Chondrocyte (in vitro differentiated cells): ENCODE data around the gene FASTK. TPM values are rescaled to one million over a fixed set of nuclear protein-coding genes. Genes with fewer than 3 reads are reported as not detected.
A peak's percentile ranks its signal among the peaks of the same experiment; 100 is the strongest.

Experiments used
- DNase-seq: peaks from one replicate; pipeline ENCODE4 v3.0.0; 2021; ENCODE audit warnings: mixed read lengths, low spot score
- H3K27ac Mint-ChIP-seq: one replicate; pipeline ENCODE4 v1.8.0; 2021; ENCODE audit warnings: mild to moderate bottlenecking, moderate library complexity, mixed read lengths; ENCODE audit not compliant: unreplicated experiment
- H3K27me3 Mint-ChIP-seq: 2 replicates; pipeline ENCODE4 v1.8.0; 2021; ENCODE audit warnings: low read depth, mixed read lengths
- H3K36me3 Mint-ChIP-seq: 2 replicates; pipeline ENCODE4 v1.8.0; 2021; ENCODE audit warnings: low read depth, mixed read lengths
- H3K4me1 Mint-ChIP-seq: 2 replicates; pipeline ENCODE4 v1.8.0; 2021; ENCODE audit warnings: low read depth, mild to moderate bottlenecking, mixed read lengths
- H3K4me3 Mint-ChIP-seq: one replicate; pipeline ENCODE4 v1.8.0; 2021; ENCODE audit warnings: mild to moderate bottlenecking, moderate library complexity, mixed read lengths; ENCODE audit not compliant: unreplicated experiment
- H3K9me3 Mint-ChIP-seq: 2 replicates; pipeline ENCODE4 v1.8.0; 2021; ENCODE audit warnings: low read depth, mixed read lengths
- CTCF ChIP-seq: fragments of 200-600 bp; sonication (generic); IDR thresholded peaks from 2 replicates; pipeline ENCODE4 v1.5.0; 2021; ENCODE audit warnings: antibody characterized with exemption, mild to moderate bottlenecking, moderate library complexity
- total RNA-seq: library from RNA; stranded (reverse); gene quantifications from 3 replicates; pipeline ENCODE4 v1.2.1, GENCODE V29; 2021

The FASTK gene
- total RNA-seq, 1 donor from 2014 or later = 83.8 TPM

GRCh38 chr7:151113344-151114150, 32.9 kb upstream of the FASTK start:
- Mint-ChIP-seq H3K36me3 (peaks cover under 1% of the 10 kb centered on the region), H3K27me3 (no peaks in the 10 kb centered on the region), H3K27ac (peak overlapping the region; percentile 93), H3K9me3 (no peaks in the 10 kb centered on the region), H3K4me3 (peak overlapping the region; percentile 62), H3K4me1 (peaks cover 28% of the 10 kb centered on the region)
- TF ChIP-seq CTCF = peak; percentile 38
- no peak for DNase-seq

- Mint-ChIP-seq H3K4me3 (no peak overlapping the region), H3K27me3 (no peaks in the 10 kb centered on the region), H3K36me3 (no peaks in the 10 kb centered on the region), H3K4me1 (peaks cover 27% of the 10 kb centered on the region), H3K27ac (no peak overlapping the region), H3K9me3 (no peaks in the 10 kb centered on the region)
- no peak for DNase-seq
- TF ChIP-seq CTCF = peak; percentile 90
Measured at GRCh38 chr7:151110941-151111645, 30.5 kb upstream of the FASTK start.

GRCh38 chr7:151110236-151110940, 29.8 kb upstream of the FASTK start:
- Mint-ChIP-seq H3K4me3 (no peak overlapping the region), H3K36me3 (no peaks in the 10 kb centered on the region), H3K9me3 (no peaks in the 10 kb centered on the region), H3K27me3 (no peaks in the 10 kb centered on the region), H3K27ac (no peak overlapping the region), H3K4me1 (peaks cover 28% of the 10 kb centered on the region)
- no peak for TF ChIP-seq CTCF
- no peak for DNase-seq

GRCh38 chr7:151109094-151110048, 28.8 kb upstream of the FASTK start:
- no peak for TF ChIP-seq CTCF
- Mint-ChIP-seq H3K4me3 (no peak overlapping the region), H3K27me3 (no peaks in the 10 kb centered on the region), H3K36me3 (no peaks in the 10 kb centered on the region), H3K27ac (no peak overlapping the region), H3K4me1 (peaks cover 38% of the 10 kb centered on the region), H3K9me3 (no peaks in the 10 kb centered on the region)
- no peak for DNase-seq
